Muscle of back (tissue), 11 donors: ENCODE data around the gene MSMO1. TPM values are rescaled to one million over a fixed set of nuclear protein-coding genes. Genes with fewer than 3 reads are reported as not detected.

Experiments used
- DNase-seq, 3 donors: peaks; one replicate each; pipeline versions ENCODE4 v3.0.0 to v3.0.0-alpha.2; 2013
- polyA plus RNA-seq, 10 donors: library from polyadenylated mRNA; unstranded; fragments of 120-200 nt; gene quantifications; one replicate each; pipeline ENCODE4 v1.2.1, GENCODE V29; 2013; ENCODE audit not compliant: insufficient read length in 10 of 10

The MSMO1 gene
- polyA plus RNA-seq, 10 donors: 18.2 to 39.5 (median 29.9) TPM

GRCh38 chr4:165388756-165389155 is 61.3 kb downstream of the MSMO1 start:
- DNase-seq: peak in 1 of 3 donors; percentile 77

Other genes starting within 250 kb of the MSMO1 start
- 10 to 100 TPM in 9 of 10 donors, 1 to 10 TPM in 1; 7.3 to 14.2 (median 12.0) TPM for gene TMEM192, start 214.8 kb upstream of the MSMO1 start, polyA plus RNA-seq
- gene KLHL2, start 120.1 kb upstream of the MSMO1 start, polyA plus RNA-seq: 10 to 100 TPM in 2 of 10 donors, 1 to 10 TPM in 8; 7.6 to 11.3 (median 8.5) TPM
- gene CPE, start 51.3 kb downstream of the MSMO1 start, polyA plus RNA-seq: 100 to 1,000 TPM in 5 of 10 donors, 10 to 100 TPM in 5; 68.2 to 140 (median 102) TPM